GM18505 (cell line): Measurements from ENCODE around the gene TRAM1L1.

ENCODE experiments used
- ATAC-seq: cut with Tn5 transposase; IDR thresholded peaks from one replicate; pipeline ENCODE4 v1.9.1; 2021; ENCODE audit not compliant: unreplicated experiment
- POLR2A ChIP-seq: IDR thresholded peaks from 4 replicates; pipeline ENCODE4 v1.6.1; 2011; ENCODE audit warnings: borderline replicate concordance; ENCODE audit not compliant: insufficient read depth, insufficient read length; ENCODE audit errors: extremely low read depth

Gene TRAM1L1

GRCh38 chr4:117084866-117085701 lies at the start of gene TRAM1L1:
TRAM1L1 (minus strand) TSS chr4:117085576; CDS start chr4:117085393, 183 bp downstream.
- TF ChIP-seq POLR2A, result no peak
- peak; percentile 91 for ATAC-seq

GRCh38 chr4:117134386-117134785 lies 49.0 kb upstream of the TRAM1L1 start:
- TF ChIP-seq POLR2A, result no peak
- ATAC-seq, result peak; percentile 65

- ATAC-seq, result no peak
- no peak for TF ChIP-seq POLR2A
Measured at GRCh38 chr4:117096886-117097285, 11.5 kb upstream of the TRAM1L1 start.

- no peak for ATAC-seq
- no peak for TF ChIP-seq POLR2A
Measured at GRCh38 chr4:117096462-117096861, 11.1 kb upstream of the TRAM1L1 start.

- TF ChIP-seq POLR2A, result no peak
- no peak for ATAC-seq
Measured at GRCh38 chr4:117093571-117093970, 8.2 kb upstream of the TRAM1L1 start.

GRCh38 chr4:117077760-117078159 lies 7.6 kb downstream of the TRAM1L1 start:
- no peak for ATAC-seq
- TF ChIP-seq POLR2A, result no peak

- ATAC-seq, result no peak
- no peak for TF ChIP-seq POLR2A
Measured at GRCh38 chr4:117068120-117068519, 17.3 kb downstream of the TRAM1L1 start.

- TF ChIP-seq POLR2A, result no peak
- ATAC-seq, result no peak
Measured at GRCh38 chr4:117063961-117064696, 21.2 kb downstream of the TRAM1L1 start.

GRCh38 chr4:117042962-117043361 lies 42.4 kb downstream of the TRAM1L1 start:
- no peak for ATAC-seq
- TF ChIP-seq POLR2A, result no peak
